Measurements from ENCODE around the gene ATP9B.

Gene ATP9B

DNA sequence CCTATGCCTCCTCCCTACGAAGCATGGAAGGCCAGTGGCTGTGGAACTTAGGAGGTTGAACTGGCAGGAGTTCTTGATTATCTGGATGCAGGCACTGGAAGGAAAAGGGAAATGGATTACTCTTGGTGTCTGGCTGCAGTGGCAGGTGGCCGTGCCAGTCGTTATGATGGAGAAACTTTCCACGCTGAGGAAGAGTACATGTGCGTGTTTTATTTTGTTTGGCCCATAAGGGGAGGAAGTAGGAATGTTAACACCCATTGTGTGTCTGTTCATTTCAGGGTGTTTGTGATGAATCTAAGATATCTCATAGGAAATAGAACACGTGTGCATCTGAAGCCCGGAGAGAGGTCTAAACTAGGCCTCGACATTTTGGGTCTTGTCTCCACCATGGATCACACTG, 203.7 kb downstream of the ATP9B start (continued):
- TF ChIP-seq, protein P1, sequence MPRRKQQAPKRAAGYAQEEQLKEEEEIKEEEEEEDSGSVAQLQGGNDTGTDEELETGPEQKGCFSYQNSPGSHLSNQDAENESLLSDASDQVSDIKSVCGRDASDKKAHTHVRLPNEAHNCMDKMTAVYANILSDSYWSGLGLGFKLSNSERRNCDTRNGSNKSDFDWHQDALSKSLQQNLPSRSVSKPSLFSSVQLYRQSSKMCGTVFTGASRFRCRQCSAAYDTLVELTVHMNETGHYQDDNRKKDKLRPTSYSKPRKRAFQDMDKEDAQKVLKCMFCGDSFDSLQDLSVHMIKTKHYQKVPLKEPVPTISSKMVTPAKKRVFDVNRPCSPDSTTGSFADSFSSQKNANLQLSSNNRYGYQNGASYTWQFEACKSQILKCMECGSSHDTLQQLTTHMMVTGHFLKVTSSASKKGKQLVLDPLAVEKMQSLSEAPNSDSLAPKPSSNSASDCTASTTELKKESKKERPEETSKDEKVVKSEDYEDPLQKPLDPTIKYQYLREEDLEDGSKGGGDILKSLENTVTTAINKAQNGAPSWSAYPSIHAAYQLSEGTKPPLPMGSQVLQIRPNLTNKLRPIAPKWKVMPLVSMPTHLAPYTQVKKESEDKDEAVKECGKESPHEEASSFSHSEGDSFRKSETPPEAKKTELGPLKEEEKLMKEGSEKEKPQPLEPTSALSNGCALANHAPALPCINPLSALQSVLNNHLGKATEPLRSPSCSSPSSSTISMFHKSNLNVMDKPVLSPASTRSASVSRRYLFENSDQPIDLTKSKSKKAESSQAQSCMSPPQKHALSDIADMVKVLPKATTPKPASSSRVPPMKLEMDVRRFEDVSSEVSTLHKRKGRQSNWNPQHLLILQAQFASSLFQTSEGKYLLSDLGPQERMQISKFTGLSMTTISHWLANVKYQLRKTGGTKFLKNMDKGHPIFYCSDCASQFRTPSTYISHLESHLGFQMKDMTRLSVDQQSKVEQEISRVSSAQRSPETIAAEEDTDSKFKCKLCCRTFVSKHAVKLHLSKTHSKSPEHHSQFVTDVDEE (CRISPR knock-in tag; IDR thresholded peaks at IDR 0.05), result no peak
- no peak for TF ChIP-seq ZNF70 (CRISPR knock-in tag; IDR thresholded peaks at IDR 0.05)

GRCh38 chr18:79274823-79275222, 205.6 kb downstream of the ATP9B start:
- no peak for ATAC-seq
- no peak for TF ChIP-seq ZNF565 (CRISPR knock-in tag; conservative IDR thresholded peaks at IDR 0.05; ENCODE audit: low read depth)
- TF ChIP-seq POU6F1 (CRISPR knock-in tag; IDR thresholded peaks at IDR 0.05; ENCODE audit: borderline replicate concordance, low read depth), result no peak
- TF ChIP-seq ZFP30 (CRISPR knock-in tag; IDR thresholded peaks at IDR 0.05), result no peak
- TF ChIP-seq, protein P2, sequence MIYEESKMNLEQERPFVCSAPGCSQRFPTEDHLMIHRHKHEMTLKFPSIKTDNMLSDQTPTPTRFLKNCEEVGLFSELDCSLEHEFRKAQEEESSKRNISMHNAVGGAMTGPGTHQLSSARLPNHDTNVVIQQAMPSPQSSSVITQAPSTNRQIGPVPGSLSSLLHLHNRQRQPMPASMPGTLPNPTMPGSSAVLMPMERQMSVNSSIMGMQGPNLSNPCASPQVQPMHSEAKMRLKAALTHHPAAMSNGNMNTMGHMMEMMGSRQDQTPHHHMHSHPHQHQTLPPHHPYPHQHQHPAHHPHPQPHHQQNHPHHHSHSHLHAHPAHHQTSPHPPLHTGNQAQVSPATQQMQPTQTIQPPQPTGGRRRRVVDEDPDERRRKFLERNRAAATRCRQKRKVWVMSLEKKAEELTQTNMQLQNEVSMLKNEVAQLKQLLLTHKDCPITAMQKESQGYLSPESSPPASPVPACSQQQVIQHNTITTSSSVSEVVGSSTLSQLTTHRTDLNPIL (CRISPR knock-in tag; IDR thresholded peaks at IDR 0.05; ENCODE audit: low read depth), result no peak
- no peak for TF ChIP-seq GLIS3 (CRISPR knock-in tag; IDR thresholded peaks at IDR 0.05)
- TF ChIP-seq ESRRG (CRISPR knock-in tag; IDR thresholded peaks at IDR 0.05), result no peak

DNA sequence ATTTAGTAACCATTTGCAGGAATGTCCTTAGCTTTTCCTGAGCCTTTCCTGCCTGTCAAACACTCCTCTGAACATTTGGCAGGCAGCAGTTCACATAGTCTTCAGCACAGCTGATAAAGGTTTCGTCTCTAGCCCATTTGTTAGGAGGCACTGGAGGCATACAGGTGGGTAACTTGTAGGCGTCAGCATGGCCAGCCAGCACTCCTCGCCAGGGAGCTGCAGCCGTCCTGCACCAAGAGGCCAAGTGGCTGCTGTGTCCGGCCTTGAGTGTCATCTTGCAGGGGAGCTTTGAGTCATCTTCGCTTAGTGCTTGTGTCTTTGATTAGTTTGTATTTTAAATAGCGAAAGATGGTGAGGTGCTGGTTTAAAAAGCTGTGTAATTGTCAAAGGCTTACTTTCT, 206.3 kb downstream of the ATP9B start:
- ATAC-seq, result no peak
- TF ChIP-seq POU6F1 (CRISPR knock-in tag; IDR thresholded peaks at IDR 0.05; ENCODE audit: borderline replicate concordance, low read depth) (no peak), CSRNP3 (CRISPR knock-in tag; IDR thresholded peaks at IDR 0.05) (no peak), ZFP30 (CRISPR knock-in tag; IDR thresholded peaks at IDR 0.05) (no peak), BACH2 (CRISPR knock-in tag; IDR thresholded peaks at IDR 0.05; ENCODE audit: borderline replicate concordance) (no peak), TCF4 (CRISPR knock-in tag; IDR thresholded peaks at IDR 0.05; ENCODE audit: borderline replicate concordance) (no peak), ISL1 (CRISPR knock-in tag; IDR thresholded peaks at IDR 0.05) (no peak), ZC3H10 (CRISPR knock-in tag; IDR thresholded peaks at IDR 0.05) (no peak), GLIS3 (CRISPR knock-in tag; IDR thresholded peaks at IDR 0.05) (no peak), CSDC2 (CRISPR knock-in tag; IDR thresholded peaks at IDR 0.05) (no peak), ZFP3 (CRISPR knock-in tag; IDR thresholded peaks at IDR 0.05) (no peak)
- TF ChIP-seq, protein P2 (CRISPR knock-in tag; IDR thresholded peaks at IDR 0.05; ENCODE audit: low read depth), result no peak

DNA sequence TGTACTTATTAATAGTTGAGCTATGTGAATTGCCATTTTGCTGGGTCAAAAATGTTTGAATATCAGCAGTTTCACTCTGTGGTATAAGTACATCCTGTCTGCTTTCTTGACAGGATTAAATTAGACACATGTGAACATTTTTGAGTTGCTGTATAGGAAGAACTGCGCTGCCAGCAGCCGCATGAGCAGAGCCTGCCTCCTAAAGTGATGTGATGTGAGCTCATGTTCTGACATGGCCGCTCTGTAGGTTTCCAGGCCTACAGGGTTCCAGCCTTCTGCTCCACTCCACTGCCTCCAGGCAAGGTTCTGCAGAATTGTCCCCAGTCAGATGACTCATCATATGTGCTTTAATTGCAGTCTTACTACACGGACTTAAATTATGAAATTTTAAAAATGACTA, 206.8 kb downstream of the ATP9B start:
- no peak for ATAC-seq
- TF ChIP-seq, protein P3, sequence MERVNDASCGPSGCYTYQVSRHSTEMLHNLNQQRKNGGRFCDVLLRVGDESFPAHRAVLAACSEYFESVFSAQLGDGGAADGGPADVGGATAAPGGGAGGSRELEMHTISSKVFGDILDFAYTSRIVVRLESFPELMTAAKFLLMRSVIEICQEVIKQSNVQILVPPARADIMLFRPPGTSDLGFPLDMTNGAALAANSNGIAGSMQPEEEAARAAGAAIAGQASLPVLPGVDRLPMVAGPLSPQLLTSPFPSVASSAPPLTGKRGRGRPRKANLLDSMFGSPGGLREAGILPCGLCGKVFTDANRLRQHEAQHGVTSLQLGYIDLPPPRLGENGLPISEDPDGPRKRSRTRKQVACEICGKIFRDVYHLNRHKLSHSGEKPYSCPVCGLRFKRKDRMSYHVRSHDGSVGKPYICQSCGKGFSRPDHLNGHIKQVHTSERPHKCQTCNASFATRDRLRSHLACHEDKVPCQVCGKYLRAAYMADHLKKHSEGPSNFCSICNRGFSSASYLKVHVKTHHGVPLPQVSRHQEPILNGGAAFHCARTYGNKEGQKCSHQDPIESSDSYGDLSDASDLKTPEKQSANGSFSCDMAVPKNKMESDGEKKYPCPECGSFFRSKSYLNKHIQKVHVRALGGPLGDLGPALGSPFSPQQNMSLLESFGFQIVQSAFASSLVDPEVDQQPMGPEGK (CRISPR knock-in tag; IDR thresholded peaks at IDR 0.05; ENCODE audit: borderline replicate concordance), result no peak
- TF ChIP-seq, protein P1 (CRISPR knock-in tag; IDR thresholded peaks at IDR 0.05), result no peak
- TF ChIP-seq CSRNP3 (CRISPR knock-in tag; IDR thresholded peaks at IDR 0.05) (no peak), BACH2 (CRISPR knock-in tag; IDR thresholded peaks at IDR 0.05; ENCODE audit: borderline replicate concordance) (no peak), SNAI2 (CRISPR knock-in tag; IDR thresholded peaks at IDR 0.05) (no peak), GLIS3 (CRISPR knock-in tag; IDR thresholded peaks at IDR 0.05) (no peak), ZNF565 (CRISPR knock-in tag; conservative IDR thresholded peaks at IDR 0.05; ENCODE audit: low read depth) (no peak)
